Liver (tissue), 9 donors: Measurements from ENCODE around the gene IP6K1. TPM values are rescaled to one million over a fixed set of nuclear protein-coding genes. Genes with fewer than 3 reads are reported as not detected.

ENCODE experiments used
- DNase-seq: peaks from one replicate; pipeline ENCODE4 v3.0.0-alpha.2; 2017; ENCODE audit warnings: low spot score
- H3K27ac ChIP-seq, 2 donors: one replicate each; pipeline ENCODE4 v1.7.0; 2013; ENCODE audit warnings: inconsistent platforms in 2 of 2, low read length in 2 of 2, control low read depth in 1 of 2, low read depth in 1 of 2, mild to moderate bottlenecking in 1 of 2
- H3K27me3 ChIP-seq, 4 donors: one replicate each; pipeline versions ENCODE4 v1.6.1 to v1.7.0; 2013; ENCODE audit warnings: low read length in 3 of 4, inconsistent platforms in 1 of 4, mild to moderate bottlenecking in 1 of 4, moderate library complexity in 1 of 4; ENCODE audit not compliant: control insufficient read depth in 4 of 4, insufficient read depth in 4 of 4
- H3K36me3 ChIP-seq, 4 donors: one replicate each; pipeline versions ENCODE4 v1.6.1 to v1.7.0; 2013; ENCODE audit warnings: low read length in 3 of 4, mild to moderate bottlenecking in 3 of 4, low read depth in 1 of 4, moderate library complexity in 1 of 4; ENCODE audit not compliant: control insufficient read depth in 4 of 4, insufficient read depth in 3 of 4
- H3K4me1 ChIP-seq, 4 donors: one replicate each; pipeline versions ENCODE4 v1.6.1 to v1.7.0; 2013; ENCODE audit warnings: low read length in 3 of 4, mild to moderate bottlenecking in 3 of 4, moderate library complexity in 1 of 4; ENCODE audit not compliant: control insufficient read depth in 4 of 4, insufficient read depth in 4 of 4
- H3K4me3 ChIP-seq, 3 donors: one replicate each; pipeline versions ENCODE4 v1.6.1 to v1.7.0; 2013; ENCODE audit warnings: low read length in 3 of 3, control low read depth in 1 of 3, low read depth in 1 of 3, mild to moderate bottlenecking in 1 of 3
- H3K9ac ChIP-seq, 2 donors: one replicate each; pipeline ENCODE4 v1.7.0; 2013; ENCODE audit warnings: low read length in 2 of 2, mild to moderate bottlenecking in 2 of 2, moderate library complexity in 2 of 2, control low read depth in 1 of 2, low read depth in 1 of 2
- H3K9me3 ChIP-seq, 4 donors: one replicate each; pipeline versions ENCODE4 v1.6.1 to v1.7.0; 2013; ENCODE audit warnings: low read length in 3 of 4; ENCODE audit not compliant: control insufficient read depth in 4 of 4
- ATF3 ChIP-seq: IDR thresholded peaks from 2 replicates; pipeline ENCODE4 v1.6.1; 2016; ENCODE audit warnings: antibody characterized with exemption
- EGR1 ChIP-seq, 2 donors: IDR thresholded peaks; 2 replicates each; pipeline ENCODE4 v1.6.1; 2016 to 2018; ENCODE audit warnings: antibody characterized with exemption in 2 of 2, low read depth in 2 of 2
- FOXA1 ChIP-seq: IDR thresholded peaks from 2 replicates; pipeline ENCODE4 v1.6.1; 2016; ENCODE audit warnings: antibody characterized with exemption
- HNF4A ChIP-seq, 2 donors: conservative IDR thresholded peaks; 2 replicates each; pipeline ENCODE4 v1.6.1; 2016; ENCODE audit warnings: antibody characterized with exemption in 2 of 2, mild to moderate bottlenecking in 2 of 2
- HNF4G ChIP-seq: IDR thresholded peaks from 2 replicates; pipeline ENCODE4 v1.6.1; 2016; ENCODE audit warnings: antibody characterized with exemption
- JUND ChIP-seq, 2 donors: IDR thresholded peaks; 2 replicates each; pipeline ENCODE4 v1.6.1; 2016; ENCODE audit warnings: antibody characterized with exemption in 2 of 2
- MAX ChIP-seq: IDR thresholded peaks from 2 replicates; pipeline ENCODE4 v1.6.1; 2016; ENCODE audit warnings: antibody characterized with exemption
- RXRA ChIP-seq, 2 donors: IDR thresholded peaks; 2 replicates each; pipeline ENCODE4 v1.6.1; 2017 to 2018; ENCODE audit warnings: antibody characterized with exemption in 2 of 2, mild to moderate bottlenecking in 1 of 2
- SP1 ChIP-seq: IDR thresholded peaks from 2 replicates; pipeline ENCODE4 v1.6.1; 2018; ENCODE audit warnings: antibody characterized with exemption, mild to moderate bottlenecking
- ZBTB33 ChIP-seq: IDR thresholded peaks from 2 replicates; pipeline ENCODE4 v1.6.1; 2016; ENCODE audit warnings: antibody characterized with exemption
- WGBS: extraction: QIAGEN DNeasy Blood & Tissue Kit; methylation state at CpG from one replicate; pipeline ENCODE4 v1.1.7; 2013; 5-methylcytosine and 5-hydroxymethylcytosine counted together
- polyA plus RNA-seq, 2 donors: library from polyadenylated mRNA; stranded (reverse) in 1 of 2; unstranded in 1 of 2; fragments of 200-250 nt in 1 of 2; fragments of >200 nt in 1 of 2; fragmentation: Nextera tagmentation in 1 of 2; extraction: Ambion mirVana in 1 of 2; gene quantifications; one replicate each; pipeline versions ENCODE4 v1.2.1 to v1.2.3, GENCODE V29; 2013 to 2015
- total RNA-seq, 2 donors: library from RNA; depleted of rRNA; stranded (reverse); fragments of >200 nt; gene quantifications; one replicate each; pipeline ENCODE4 v1.2.3, GENCODE V29; 2014
- donor health status: healthy.
- donor health status: healthy.
- donor health status: healthy.
- donor health status: healthy.
- donor health status: healthy.

Gene IP6K1
- total and polyA plus RNA-seq, 4 donors: 6.6 to 32.3 (median 18.1) TPM

GRCh38 chr3:49712166-49712565 is 74.2 kb downstream of the IP6K1 start:
- TF ChIP-seq ATF3: no peak
- Histone ChIP-seq H3K27me3 (no peaks in the 10 kb centered on the region), H3K36me3 (peaks cover 11 to 68% (median 30%) of the 10 kb centered on the region in 4 donors), H3K9ac (no peak overlapping the region), H3K27ac (no peak overlapping the region), H3K9me3 (no peaks in the 10 kb centered on the region), H3K4me1 (no peaks in the 10 kb centered on the region), H3K4me3 (no peak overlapping the region)
- WGBS: 97% methylated on average over 11 of the region's 11 CpGs
- no peak for DNase-seq

GRCh38 chr3:49711489-49711888 is 74.9 kb downstream of the IP6K1 start:
- no peaks in the 10 kb centered on the region for H3K9me3 ChIP-seq
- H3K9ac ChIP-seq: no peak overlapping the region
- peaks cover 11 to 68% (median 36%) of the 10 kb centered on the region in 4 donors for H3K36me3 ChIP-seq

GRCh38 chr3:49709852-49710251 is 76.5 kb downstream of the IP6K1 start:
- peaks cover 15 to 67% (median 37%) of the 10 kb centered on the region in 4 donors for H3K36me3 ChIP-seq
- DNase-seq: no peak
- H3K27ac ChIP-seq: no peak overlapping the region
- H3K27me3 ChIP-seq: no peaks in the 10 kb centered on the region
- no peak overlapping the region for H3K4me3 ChIP-seq
- H3K9ac ChIP-seq: no peak overlapping the region
- TF ChIP-seq EGR1 (IDR thresholded peaks at IDR 0.05; ENCODE audit: low read depth in 2 of 2) (no peak), JUND (IDR thresholded peaks at IDR 0.05) (no peak), FOXA1 (no peak), SP1 (no peak), RXRA (IDR thresholded peaks at IDR 0.05) (no peak), HNF4G (no peak), MAX (no peak), HNF4A (conservative IDR thresholded peaks at IDR 0.05) (no peak), ZBTB33 (no peak)
- no peaks in the 10 kb centered on the region for H3K4me1 ChIP-seq
- H3K9me3 ChIP-seq: no peaks in the 10 kb centered on the region
- 97% methylated on average over 8 of the region's 8 CpGs for WGBS

More at GRCh38 chr3:49711489-49711888, 74.9 kb downstream of the IP6K1 start:
- DNase-seq: no peak
- no peak for TF ChIP-seq ZBTB33
- TF ChIP-seq JUND (IDR thresholded peaks at IDR 0.05): no peak
- Histone ChIP-seq H3K27ac (no peak overlapping the region), H3K27me3 (no peaks in the 10 kb centered on the region), H3K4me3 (no peak overlapping the region), H3K4me1 (no peaks in the 10 kb centered on the region)
- WGBS: 90% methylated on average over 5 of the region's 5 CpGs
